Heart left ventricle (tissue), 16 donors: ENCODE results near the gene ALDH4A1. TPM values are rescaled to one million over a fixed set of nuclear protein-coding genes. Genes with fewer than 3 reads are reported as not detected.

ENCODE experiments used
- ATAC-seq, 4 donors: fragments of 200-7000 bp; cut with Tn5 transposase; one replicate each; pipeline ENCODE4 v1.9.1; 2020 to 2022; ENCODE audit warnings: moderate library complexity in 4 of 4, mild to moderate bottlenecking in 3 of 4, moderate number of reproducible peaks in 1 of 4
- DNase-seq, 5 donors: peaks; one replicate each; pipeline ENCODE4 v3.0.0-alpha.2; 2020
- H3K27ac ChIP-seq, 12 donors: fragments of 200-600 bp; sonication (generic) in 4 of 12; one replicate each; pipeline versions ENCODE4 v1.5.0 to v1.8.0; 2016 to 2022; ENCODE audit warnings: mild to moderate bottlenecking in 2 of 12
- H3K27me3 ChIP-seq, 9 donors: fragments of 200-600 bp; sonication (generic) in 2 of 9; one replicate each; pipeline versions ENCODE4 v1.5.1 to v1.8.0; 2016 to 2022; ENCODE audit warnings: mild to moderate bottlenecking in 3 of 9
- H3K36me3 ChIP-seq, 9 donors: fragments of 200-600 bp; sonication (generic) in 2 of 9; one replicate each; pipeline versions ENCODE4 v1.5.0 to v1.8.0; 2018 to 2022; ENCODE audit warnings: mild to moderate bottlenecking in 2 of 9
- H3K4me1 ChIP-seq, 12 donors: fragments of 200-600 bp; sonication (generic) in 4 of 12; one replicate each; pipeline versions ENCODE4 v1.5.0 to v1.8.0; 2016 to 2022; ENCODE audit warnings: mild to moderate bottlenecking in 3 of 12
- H3K4me3 ChIP-seq, 12 donors: fragments of 200-600 bp; sonication (generic) in 4 of 12; one replicate each; pipeline versions ENCODE4 v1.5.0 to v1.8.0; 2017 to 2022; ENCODE audit warnings: mild to moderate bottlenecking in 9 of 12, moderate library complexity in 4 of 12
- H3K9me3 ChIP-seq, 12 donors: fragments of 200-600 bp; sonication (generic) in 4 of 12; one replicate each; pipeline versions ENCODE4 v1.5.0 to v1.8.0; 2016 to 2022; ENCODE audit warnings: mild to moderate bottlenecking in 1 of 12
- CTCF ChIP-seq, 12 donors: fragments of 200-600 bp; sonication (generic) in 4 of 12; IDR thresholded peaks; one replicate each; pipeline versions ENCODE4 v1.5.0 to v1.8.0; 2018 to 2022; ENCODE audit warnings: antibody characterized with exemption in 12 of 12, mild to moderate bottlenecking in 5 of 12
- POLR2A ChIP-seq, 2 donors: fragments of 450-650 bp; IDR thresholded peaks; one replicate each; pipeline ENCODE4 v1.6.1; 2017; ENCODE audit warnings: antibody characterized with exemption in 2 of 2, mild to moderate bottlenecking in 2 of 2, moderate library complexity in 2 of 2
- WGBS, 4 donors: extraction: QIAGEN DNeasy Blood & Tissue Kit in 2 of 4; methylation state at CpG; one replicate each; pipeline versions ENCODE4 v1.1.5 to v1.1.7; 2013 to 2018; 5-methylcytosine and 5-hydroxymethylcytosine counted together
- intact Hi-C, 10 donors: fragments of 100-400 bp; cut with DNase I; formaldehyde crosslinking; loops; one replicate each; pipeline versions ENCODE4 v1.11.1 to v1.14.2; 2022
- polyA plus RNA-seq, 2 donors: library from polyadenylated mRNA; stranded (reverse); fragments of 200-250 nt; gene quantifications; one replicate each; pipeline ENCODE4 v1.2.3, GENCODE V29; 2013
- total RNA-seq, 9 donors: library from RNA; depleted of rRNA in 2 of 9; stranded (reverse); fragments of >200 nt in 2 of 9; fragmentation: NEBNext Ultra II Directional in 3 of 9; extraction: Animal tissue kit (Norgen Biotek cat#: 25700) in 3 of 9; gene quantifications; one replicate each; pipeline versions ENCODE4 v1.1.0 to v1.2.4, GENCODE V29; 2016 to 2023
- donor health status: ischemic (EF 13 %, LVEDD 7.1; RV severe dilation, severe dysfunction).
- donor health status: healthy with polysubstance abuse.
- donor health status: DM: no; HTN: yes; CAD: no.
- donor health status: DM: no; HTN: no; CAD: no.
- donor health status: ischemic (EF 25% LVEDD 6.9; RV normal size, moderate dysfunction).
- donor health status: ischemic (EF 25% LVEDD 5.7; RV mildly dilated, moderate dysfunction).
- donor health status: healthy.
- donor health status: DM: yes; HTN: yes; CAD: no.
- donor health status: ischemic (EF 35%, LVEDD 5.7; RV mildly dilated, moderate dysfunction).
- donor health status: nonischemic (EF 11% LVEDD 7.7; RV severe dilation, severe dysfunction).
- donor health status: DM: yes; HTN: yes; CAD: no.
- donor health status: PGD.
- donor health status: ischemic (EF 29% LVEDD 5.4; RV normal size, mild dysfunction).
- donor health status: nonischemic (EF 23%, LVEDD 6.1; RV moderate dilation, normal function).

Gene ALDH4A1
- total and polyA plus RNA-seq, 11 donors = 20.8 to 57.6 (median 30.6) TPM

- WGBS, 4 donors = 92 to 95% (median 94%) methylated on average over 4 to 7 of the region's 7 CpGs
- ATAC-seq (no peak), DNase-seq (no peak)
- Histone ChIP-seq H3K27ac (peak overlapping the region in 2 of 12 donors; percentile 88 to 94), H3K36me3 (peaks cover 0 to 25% (median 17%) of the 10 kb centered on the region in 9 donors), H3K4me1 (peaks cover 9 to 46% (median 37%) of the 10 kb centered on the region in 12 donors), H3K9me3 (no peaks in the 10 kb centered on the region), H3K4me3 (no peak overlapping the region), H3K27me3 (no peaks in the 10 kb centered on the region)
- TF ChIP-seq CTCF (IDR thresholded peaks at IDR 0.05) (no peak), POLR2A (IDR thresholded peaks at IDR 0.05) (no peak)
- intact Hi-C loops = loop anchor here in 2 of 10 donors (5.0 kb wide), 1 partner anchor 36 kb away; the partner anchor contains the start of gene IFFO2 (in 2 of the 2)
Measured at GRCh38 chr1:18920931-18921330, 18.6 kb upstream of the ALDH4A1 start.

GRCh38 chr1:18919956-18920355, 17.6 kb upstream of the ALDH4A1 start:
- ATAC-seq (no peak), DNase-seq (no peak)
- Histone ChIP-seq H3K4me1 (peaks cover 9 to 48% (median 40%) of the 10 kb centered on the region in 12 donors), H3K27ac (no peak overlapping the region), H3K9me3 (no peaks in the 10 kb centered on the region), H3K36me3 (peaks cover 0 to 27% (median 20%) of the 10 kb centered on the region in 9 donors), H3K4me3 (no peak overlapping the region), H3K27me3 (no peaks in the 10 kb centered on the region)
- 85 to 96% (median 91%) methylated on average over 12 of the region's 12 CpGs for WGBS, 4 donors
- intact Hi-C loops = loop anchor here in 3 of 10 donors (5.0 kb wide), 2 partner anchors 32 to 37 kb away; partner anchors contain the start of gene IFFO2 (in 2 of the 3)
- TF ChIP-seq CTCF (IDR thresholded peaks at IDR 0.05) (no peak), POLR2A (IDR thresholded peaks at IDR 0.05) (no peak)

DNA sequence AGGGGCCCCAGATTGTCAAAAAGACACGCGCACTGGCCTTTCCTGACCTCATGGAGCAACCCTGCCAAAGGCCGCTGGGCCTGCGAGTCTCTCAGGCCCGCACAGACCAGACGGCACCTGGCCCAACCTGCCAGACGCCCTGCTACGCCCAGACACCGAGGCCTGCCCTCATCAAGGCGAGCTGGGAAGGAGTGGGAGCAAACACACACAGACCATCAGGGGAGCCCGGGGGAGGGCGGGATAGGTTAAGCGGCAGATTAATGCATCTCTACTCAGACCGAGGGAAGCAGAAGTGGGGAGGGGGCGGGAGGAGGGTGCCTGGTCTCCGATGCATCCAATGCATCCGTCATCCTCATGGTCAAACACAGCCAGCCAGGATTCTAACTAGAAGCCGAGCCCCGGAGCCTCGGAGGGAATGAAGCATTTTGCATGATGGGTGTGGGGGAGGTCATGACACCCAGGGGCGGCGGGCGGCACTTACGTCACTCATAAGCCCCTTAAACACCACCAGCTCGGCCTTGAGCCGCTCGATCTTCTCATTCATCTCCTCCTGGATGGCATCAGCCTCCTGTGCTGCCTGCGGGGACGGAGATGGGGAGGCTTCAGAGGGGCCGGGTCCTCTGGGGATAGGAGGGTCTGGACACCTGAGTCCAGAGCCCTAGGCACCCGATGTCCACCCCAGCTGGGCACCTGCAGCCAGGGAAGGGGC, 17.0 kb upstream of the ALDH4A1 start:
- Histone ChIP-seq H3K27ac (no peak overlapping the region), H3K27me3 (no peaks in the 10 kb centered on the region), H3K9me3 (no peaks in the 10 kb centered on the region), H3K36me3 (peaks cover 0 to 27% (median 20%) of the 10 kb centered on the region in 9 donors), H3K4me1 (peaks cover 7 to 48% (median 40%) of the 10 kb centered on the region in 12 donors), H3K4me3 (no peak overlapping the region)
- DNase-seq = no peak
- no peak for ATAC-seq
- WGBS, 4 donors = 91 to 95% (median 92%) methylated on average over 21 to 31 of the region's 31 CpGs
- no peak for TF ChIP-seq POLR2A (IDR thresholded peaks at IDR 0.05)
- intact Hi-C loops = loop anchor here in 1 of 10 donors (5.0 kb wide), 1 partner anchor 33 kb away; no protein-coding TSS in a partner anchor

DNA sequence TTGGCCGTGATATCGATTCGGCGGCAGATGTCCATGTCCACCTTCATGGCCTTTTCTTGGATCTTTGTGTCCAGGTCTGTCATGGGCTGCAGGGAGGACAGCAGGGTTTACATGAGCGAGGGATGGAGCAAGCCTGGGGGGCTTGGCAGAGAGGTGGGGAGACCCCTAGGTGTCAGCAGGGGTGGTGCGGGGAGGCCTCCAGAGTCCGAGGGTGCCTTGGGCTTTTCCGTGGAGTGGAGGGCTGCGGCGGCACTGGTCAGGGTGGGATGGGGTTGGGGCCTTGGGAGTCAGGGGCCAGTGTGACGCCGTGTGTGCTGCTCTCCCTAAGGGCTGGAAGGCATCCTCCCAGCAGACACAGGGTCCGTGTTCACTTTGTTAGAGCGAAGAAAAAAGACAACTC, 16.1 kb upstream of the ALDH4A1 start:
- Histone ChIP-seq H3K27ac (no peak overlapping the region), H3K4me1 (peaks cover 6 to 46% (median 36%) of the 10 kb centered on the region in 12 donors), H3K4me3 (no peak overlapping the region), H3K27me3 (no peaks in the 10 kb centered on the region), H3K36me3 (peaks cover 0 to 27% (median 20%) of the 10 kb centered on the region in 9 donors), H3K9me3 (no peaks in the 10 kb centered on the region)
- no peak for TF ChIP-seq POLR2A (IDR thresholded peaks at IDR 0.05)
- TF ChIP-seq CTCF (IDR thresholded peaks at IDR 0.05) = no peak
- intact Hi-C loops = loop anchor here in 1 of 10 donors (5.0 kb wide), 1 partner anchor 34 kb away; no protein-coding TSS in a partner anchor
- no peak for ATAC-seq
- no peak for DNase-seq
- WGBS, 4 donors = 94 to 97% (median 96%) methylated on average over 10 to 14 of the region's 14 CpGs
